HS-5 (cell line): ENCODE data around the gene AHI1.
A peak's percentile ranks its signal among the peaks of the same experiment; 100 is the strongest.

ENCODE experiments used
- DNase-seq: peaks from one replicate; pipeline ENCODE4 v3.0.0-alpha.2; 2012; ENCODE audit warnings: low read depth

The AHI1 gene

GRCh38 chr6:135325624-135326424 lies 171.7 kb downstream of the AHI1 start:
- DNase-seq = no peak

GRCh38 chr6:135324531-135324930 lies 173.0 kb downstream of the AHI1 start:
- no peak for DNase-seq

- no peak for DNase-seq
Observed at GRCh38 chr6:135323979-135324378, 173.6 kb downstream of the AHI1 start.

- DNase-seq = no peak
Observed at GRCh38 chr6:135323202-135323668, 174.3 kb downstream of the AHI1 start.

GRCh38 chr6:135322427-135323201 lies 174.9 kb downstream of the AHI1 start:
- DNase-seq = no peak

GRCh38 chr6:135320721-135321621 lies 176.6 kb downstream of the AHI1 start:
- no peak for DNase-seq

GRCh38 chr6:135319819-135320218 lies 177.7 kb downstream of the AHI1 start:
- DNase-seq = no peak

GRCh38 chr6:135318738-135319469 lies 178.6 kb downstream of the AHI1 start:
- DNase-seq = no peak

GRCh38 chr6:135314543-135314942 lies 183.0 kb downstream of the AHI1 start:
- no peak for DNase-seq

- no peak for DNase-seq
Observed at GRCh38 chr6:135311446-135312200, 185.9 kb downstream of the AHI1 start.

- no peak for DNase-seq
Observed at GRCh38 chr6:135310291-135310690, 187.2 kb downstream of the AHI1 start.

- DNase-seq = no peak
Observed at GRCh38 chr6:135306740-135307420, 190.7 kb downstream of the AHI1 start.

- no peak for DNase-seq
Observed at GRCh38 chr6:135306166-135306565, 191.4 kb downstream of the AHI1 start.

GRCh38 chr6:135305684-135306083 lies 191.9 kb downstream of the AHI1 start:
- DNase-seq = no peak

GRCh38 chr6:135304883-135305282 lies 192.7 kb downstream of the AHI1 start:
- DNase-seq = no peak

- no peak for DNase-seq
Observed at GRCh38 chr6:135301304-135301703, 196.2 kb downstream of the AHI1 start.

- peak; percentile 33 for DNase-seq
Observed at GRCh38 chr6:135300576-135300975, 197.0 kb downstream of the AHI1 start.

GRCh38 chr6:135299256-135299655 lies 198.3 kb downstream of the AHI1 start:
- DNase-seq = peak; percentile 22

- DNase-seq = no peak
Observed at GRCh38 chr6:135298455-135298854, 199.1 kb downstream of the AHI1 start.

- no peak for DNase-seq
Observed at GRCh38 chr6:135296715-135297114, 200.8 kb downstream of the AHI1 start.
